GM19397 (cell line): ENCODE measurements around the gene KRTAP10-12.
"Not testable (repeated sequence)": the region's sequence is repeated elsewhere in the genome, so short reads cannot be mapped to it uniquely, and the experiment has no call there.

Source experiments
- ATAC-seq: cut with Tn5 transposase; IDR thresholded peaks from one replicate; pipeline ENCODE4 v1.9.1; 2021; ENCODE audit warnings: mild to moderate bottlenecking, moderate library complexity; ENCODE audit not compliant: unreplicated experiment

KRTAP10-12 gene

GRCh38 chr21:44697172-44697810, at the start of gene KRTAP10-12:
Gene KRTAP10-12 (plus strand): TSS chr21:44697172. CDS start chr21:44697202, 30 bp downstream.
- not testable (repeated sequence) for ATAC-seq

GRCh38 chr21:44647222-44647552, 49.8 kb upstream of the KRTAP10-12 start:
- ATAC-seq = no peak

- ATAC-seq = no peak
Measured at GRCh38 chr21:44648557-44649311, 48.2 kb upstream of the KRTAP10-12 start.

DNA sequence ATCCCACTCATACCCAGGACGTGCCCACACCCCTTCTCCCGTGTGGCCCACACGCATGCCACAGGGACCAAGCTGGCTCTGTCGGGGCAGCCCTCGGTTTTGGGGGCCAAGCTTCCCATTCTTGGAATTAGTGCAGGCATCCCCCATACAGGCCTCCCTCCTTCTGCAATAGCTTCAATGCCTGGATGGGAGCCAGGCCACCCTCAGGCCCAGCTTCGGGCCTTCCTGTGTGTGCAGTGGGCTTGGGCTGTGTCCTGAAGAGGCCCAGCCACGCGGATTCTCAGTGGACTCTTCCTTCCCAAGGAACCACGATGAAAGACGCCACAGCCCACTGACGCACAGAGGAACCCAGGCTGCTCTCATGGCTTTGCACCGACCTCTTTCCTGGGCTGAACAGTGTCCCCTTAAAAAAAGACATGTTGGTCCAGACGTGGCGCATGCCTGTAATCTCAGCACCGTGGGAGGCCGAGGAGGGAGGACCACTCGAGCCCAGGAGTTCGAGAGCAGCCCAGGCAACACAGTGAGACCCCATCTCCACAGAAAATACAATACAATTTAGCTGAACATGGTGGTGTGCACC, 47.4 kb upstream of the KRTAP10-12 start:
- no peak for ATAC-seq

- ATAC-seq = no peak
Measured at GRCh38 chr21:44650265-44650972, 46.6 kb upstream of the KRTAP10-12 start.

GRCh38 chr21:44650973-44651675, 45.8 kb upstream of the KRTAP10-12 start:
- no peak for ATAC-seq

- no peak for ATAC-seq
Measured at GRCh38 chr21:44653123-44653522, 43.8 kb upstream of the KRTAP10-12 start.

DNA sequence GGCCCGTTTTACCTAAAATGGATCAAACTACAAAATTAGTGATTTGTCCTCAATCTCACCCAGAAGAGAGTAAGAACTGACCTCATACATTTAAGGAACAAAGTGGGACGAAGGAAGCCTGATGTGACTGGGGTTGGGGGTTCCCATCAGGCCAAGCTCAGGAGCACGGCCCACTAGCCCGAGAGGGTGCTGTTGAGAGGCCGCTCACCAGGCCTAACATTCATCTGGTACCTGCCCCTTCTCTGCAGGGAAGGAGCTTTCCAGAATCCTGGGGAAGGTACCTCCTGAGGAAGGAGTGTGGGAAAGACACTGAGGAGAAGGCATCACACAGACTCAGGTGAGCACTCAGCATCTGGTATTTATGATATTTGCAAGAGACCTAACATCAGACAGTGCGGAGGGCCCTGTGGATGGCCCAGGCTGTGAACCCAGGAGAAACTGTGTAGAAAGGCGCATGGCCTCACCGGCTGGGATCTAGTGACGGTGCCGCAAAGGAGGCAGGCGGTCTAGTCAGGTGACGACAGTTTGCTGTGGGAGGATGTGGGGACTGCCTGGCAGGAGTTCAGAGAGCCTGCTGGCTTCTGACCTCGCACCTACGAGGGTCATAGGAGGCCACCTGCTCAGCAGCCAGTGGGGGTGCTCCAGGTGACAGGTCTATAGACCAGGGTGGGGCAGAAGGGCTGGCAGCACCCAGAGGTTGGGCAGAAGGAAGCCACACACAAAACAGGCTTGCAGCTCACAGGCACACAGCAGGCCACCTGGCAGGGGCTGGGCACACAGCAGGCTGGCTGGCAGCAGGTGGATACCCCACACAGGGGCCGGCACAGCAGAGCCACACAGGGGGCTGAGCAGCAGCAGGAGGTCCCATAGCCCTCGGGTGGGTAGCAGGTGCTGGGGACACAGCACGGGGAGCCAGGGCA, 43.1 kb upstream of the KRTAP10-12 start:
- no peak for ATAC-seq

- ATAC-seq = no peak
Measured at GRCh38 chr21:44654576-44655175, 42.3 kb upstream of the KRTAP10-12 start, which contains the start of gene KRTAP12-4. Gene KRTAP12-4 (minus strand): TSS chr21:44654659. CDS start chr21:44654614, 45 bp downstream.

DNA sequence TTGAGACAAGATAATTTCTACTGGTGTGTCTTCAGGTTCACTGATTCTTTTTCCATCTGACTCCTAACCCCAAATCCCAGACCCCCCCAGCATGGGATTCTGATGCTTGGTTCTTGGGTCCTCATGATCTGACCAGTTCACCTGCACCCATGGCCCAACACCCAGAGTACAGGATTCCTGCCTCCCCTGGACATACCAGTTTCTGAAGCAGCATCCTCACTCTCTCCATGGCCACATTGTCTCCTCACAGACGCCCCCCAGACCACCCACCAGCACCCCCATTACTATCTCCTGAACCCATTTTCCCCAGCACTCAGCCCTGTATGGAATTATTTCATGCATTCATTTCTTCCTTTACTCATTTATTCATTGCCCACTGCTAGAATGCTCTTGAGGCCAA, 40.1 kb upstream of the KRTAP10-12 start:
- no peak for ATAC-seq

DNA sequence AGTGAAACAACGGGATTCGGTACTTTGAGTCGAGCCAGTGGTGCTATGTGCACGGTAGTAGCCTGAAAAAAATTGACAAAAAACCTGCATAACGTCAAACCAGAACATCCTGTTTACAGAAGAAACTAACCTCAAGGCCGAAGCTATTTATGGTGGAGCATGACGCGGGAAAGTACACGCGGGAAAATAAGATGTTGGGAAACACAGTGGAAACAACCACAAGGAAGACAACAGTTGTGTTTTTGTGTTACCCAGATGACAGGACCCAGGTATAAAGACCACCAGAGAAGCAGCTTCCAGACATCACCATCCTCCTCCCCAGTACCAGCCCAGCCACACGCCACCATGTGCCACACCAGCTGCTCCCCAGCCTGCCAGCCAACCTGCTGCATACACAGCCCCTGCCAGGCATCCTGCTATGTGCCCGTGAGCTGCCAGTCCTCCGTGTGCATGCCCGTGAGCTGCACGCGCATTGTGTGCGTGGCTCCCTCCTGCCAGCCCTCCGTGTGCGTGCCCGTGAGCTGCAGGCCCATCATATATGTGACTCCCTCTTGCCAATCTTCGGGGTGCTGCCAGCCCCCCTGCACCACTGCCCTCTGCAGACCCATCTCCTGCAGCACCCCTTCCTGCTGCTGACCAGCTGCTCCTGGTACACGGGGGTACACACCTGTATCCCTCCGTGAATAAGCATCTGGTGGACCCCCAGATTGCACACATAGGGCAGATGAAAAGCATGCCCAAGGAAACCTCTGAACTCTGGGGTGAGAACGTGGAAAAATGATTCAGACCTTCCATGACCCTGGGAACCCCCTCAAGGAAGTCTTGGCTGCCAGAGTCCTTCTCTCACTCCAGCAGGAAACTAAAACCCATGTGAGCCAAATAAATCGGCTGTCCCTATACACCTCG, 39.1 kb upstream of the KRTAP10-12 start, which contains the start of gene KRTAP12-3:
Gene KRTAP12-3 (plus strand): TSS at position 298 of the 906 bp plus-strand sequence. CDS start 48 bp downstream, at position 346.
- ATAC-seq = no peak

DNA sequence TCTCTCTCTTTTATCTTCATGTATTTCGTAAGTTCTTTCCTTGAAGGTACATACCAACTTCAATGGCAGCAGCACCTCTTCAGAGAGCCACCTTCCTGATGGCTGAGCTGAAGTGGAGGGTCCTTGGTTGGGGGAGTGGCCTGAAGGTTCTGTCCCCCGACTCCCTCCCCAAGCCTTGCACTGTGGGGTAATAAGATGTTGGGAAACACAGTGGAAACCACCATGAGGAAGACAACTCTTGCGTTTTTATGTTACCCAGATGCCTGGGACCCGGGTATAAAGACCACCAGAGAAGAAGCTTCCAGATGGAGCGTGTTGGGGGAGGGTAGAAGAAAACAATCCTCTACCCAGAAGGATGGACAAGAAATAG, 38.4 kb upstream of the KRTAP10-12 start:
- ATAC-seq = no peak

GRCh38 chr21:44658913-44659595, 37.9 kb upstream of the KRTAP10-12 start:
- ATAC-seq = no peak

GRCh38 chr21:44661567-44661966, 35.4 kb upstream of the KRTAP10-12 start:
- not testable (repeated sequence) for ATAC-seq

DNA sequence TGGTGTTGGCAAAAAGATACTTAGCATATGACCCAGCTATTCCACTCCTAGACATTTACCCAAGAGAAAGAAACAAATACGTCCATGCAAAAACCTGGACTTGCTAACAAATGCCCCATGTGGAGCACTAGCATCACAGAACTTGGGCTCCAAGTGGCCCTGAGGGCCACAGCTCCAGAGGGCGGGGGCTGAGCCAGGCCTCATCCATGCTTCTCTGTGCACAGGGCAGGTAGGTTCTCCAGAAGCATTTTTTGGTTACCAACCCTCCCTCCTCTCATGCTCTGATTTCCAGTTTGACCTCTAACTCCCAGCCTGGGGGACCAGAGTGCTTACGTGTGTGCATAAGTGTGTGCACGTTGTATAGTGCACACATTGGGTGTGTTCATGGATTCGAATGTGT, 32.3 kb upstream of the KRTAP10-12 start:
- no peak for ATAC-seq

- ATAC-seq = no peak
Measured at GRCh38 chr21:44666401-44667320, 30.3 kb upstream of the KRTAP10-12 start, which contains the start of gene KRTAP12-2. Gene KRTAP12-2 (minus strand): TSS chr21:44666927. CDS start chr21:44666886, 41 bp downstream.
